NCI-H146 treated with DMSO at 0.1 percent for 48 hours (cell line): ENCODE measurements around the gene GORASP1.

Experiments used
- DNase-seq: peaks from one replicate; lab custom pipeline; 2025; ENCODE audit not compliant: unreplicated experiment; lab: John Stamatoyannopoulos, UW

The GORASP1 gene

DNA sequence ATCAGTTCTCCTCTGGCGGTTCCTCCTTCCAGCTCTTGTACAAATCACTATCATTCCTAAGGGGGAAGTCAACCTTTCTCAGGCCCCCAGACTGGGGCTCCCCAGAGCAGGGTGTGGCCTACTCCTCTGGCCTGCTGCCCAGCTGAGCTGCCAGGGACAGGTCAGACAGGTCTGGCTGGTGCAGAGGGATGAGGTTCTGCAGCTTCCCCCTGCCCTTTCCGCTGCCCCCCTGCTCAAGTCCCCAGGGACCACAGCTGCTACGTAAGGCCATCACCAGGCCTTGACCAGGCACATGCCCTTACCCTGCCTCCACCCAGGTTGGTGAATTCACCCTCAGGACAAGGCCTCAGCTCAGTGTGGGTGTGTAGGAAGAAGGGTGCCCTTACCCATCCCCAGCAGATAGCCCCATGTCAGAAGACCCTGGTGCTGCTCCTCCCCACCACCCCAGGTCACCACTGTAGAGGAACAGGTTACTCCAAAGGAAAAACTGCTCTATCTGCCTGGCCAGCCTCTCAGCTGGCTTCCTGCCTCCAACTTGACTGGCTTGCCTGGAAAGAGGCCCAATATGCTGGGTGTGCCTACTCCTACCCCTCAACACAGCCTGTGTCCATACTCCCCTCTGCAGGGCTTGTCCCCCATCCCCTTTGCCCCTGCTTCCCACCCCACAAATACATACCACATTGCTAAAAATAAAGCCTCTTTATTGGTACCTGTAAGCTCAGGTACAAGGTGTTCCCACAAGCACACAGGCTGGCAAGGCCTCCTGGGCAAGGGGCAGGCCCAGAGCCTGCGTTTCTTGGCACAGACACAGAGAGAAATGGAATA is 34.0 kb upstream of the GORASP1 start:
- no peak for DNase-seq

DNA sequence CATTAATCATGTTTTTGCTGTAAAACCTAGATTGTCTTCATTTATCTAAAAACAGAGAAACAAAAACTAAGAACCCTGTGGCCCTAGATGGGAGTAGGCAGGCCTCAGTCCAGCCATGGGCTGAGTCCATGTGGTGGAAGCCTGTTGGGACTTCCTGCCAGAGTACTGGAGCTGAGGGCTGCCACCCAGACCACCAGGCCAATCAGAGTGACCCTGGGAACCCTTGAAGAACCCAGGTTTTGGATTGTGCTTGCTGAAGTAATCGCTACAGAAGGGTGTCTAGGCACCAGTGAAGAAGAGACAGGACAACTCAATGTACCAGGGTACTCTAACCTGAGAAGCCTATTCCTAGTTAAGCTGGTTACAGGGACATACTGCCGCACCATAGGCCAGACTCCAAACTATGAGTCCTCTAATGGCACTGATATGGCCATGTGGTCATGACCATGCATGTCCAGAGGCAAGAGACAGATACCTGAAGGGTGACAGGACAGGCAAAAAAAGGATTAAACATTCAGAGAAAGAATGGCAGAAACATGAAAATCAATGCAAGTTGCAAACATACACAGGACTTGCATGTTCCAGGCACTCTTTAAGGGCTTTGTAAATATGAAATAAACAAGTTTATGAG is 33.0 kb upstream of the GORASP1 start:
- DNase-seq = no peak

DNA sequence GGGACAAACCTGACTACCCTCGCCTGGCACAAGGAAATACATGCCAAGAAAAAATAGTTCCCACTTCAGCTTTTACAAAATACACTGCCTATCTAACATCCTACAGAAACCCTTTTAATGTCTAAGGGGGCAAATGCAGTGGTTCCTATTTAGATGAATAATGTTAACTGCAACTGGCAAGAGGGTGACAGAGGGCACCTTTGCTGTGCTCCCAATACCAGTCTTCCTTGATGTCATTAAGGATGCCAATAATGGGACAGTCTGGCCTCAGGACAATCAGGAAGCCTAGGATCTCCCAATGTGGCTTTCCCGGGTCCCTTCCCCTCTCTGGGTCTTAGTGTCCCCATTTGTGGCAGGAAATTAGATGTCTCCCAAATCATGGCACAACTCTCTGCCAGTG is 32.0 kb upstream of the GORASP1 start:
- DNase-seq = no peak

DNA sequence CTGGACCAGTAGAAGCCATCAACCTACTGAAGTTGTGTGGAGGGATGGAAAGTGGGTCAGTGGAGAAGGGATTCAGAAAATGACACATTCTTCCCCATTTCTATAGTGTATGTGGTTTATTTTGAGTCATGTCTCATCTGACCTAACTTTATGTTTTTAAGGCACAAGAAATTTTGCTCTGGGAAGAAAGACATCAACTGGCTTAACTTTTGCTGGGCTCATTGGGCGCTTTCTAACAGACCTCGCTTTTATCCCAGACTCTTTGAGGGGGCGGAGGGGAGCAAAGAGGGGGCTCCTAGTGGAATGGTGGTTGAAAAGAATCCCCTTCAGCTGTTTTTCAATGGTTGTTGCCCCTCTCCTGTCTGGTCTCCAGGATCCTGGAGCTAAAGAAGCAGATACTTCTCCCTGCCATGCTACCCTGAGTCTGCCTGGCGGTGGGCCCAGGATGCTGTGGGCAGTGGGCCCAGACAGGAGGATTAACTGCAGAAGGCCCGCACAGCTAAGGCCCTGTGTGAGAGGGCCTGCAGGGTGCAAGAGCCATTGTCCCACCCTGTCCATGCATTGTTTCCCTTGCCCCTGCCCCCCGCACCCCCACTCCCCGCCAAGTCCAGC is 31.5 kb upstream of the GORASP1 start:
- no peak for DNase-seq

DNA sequence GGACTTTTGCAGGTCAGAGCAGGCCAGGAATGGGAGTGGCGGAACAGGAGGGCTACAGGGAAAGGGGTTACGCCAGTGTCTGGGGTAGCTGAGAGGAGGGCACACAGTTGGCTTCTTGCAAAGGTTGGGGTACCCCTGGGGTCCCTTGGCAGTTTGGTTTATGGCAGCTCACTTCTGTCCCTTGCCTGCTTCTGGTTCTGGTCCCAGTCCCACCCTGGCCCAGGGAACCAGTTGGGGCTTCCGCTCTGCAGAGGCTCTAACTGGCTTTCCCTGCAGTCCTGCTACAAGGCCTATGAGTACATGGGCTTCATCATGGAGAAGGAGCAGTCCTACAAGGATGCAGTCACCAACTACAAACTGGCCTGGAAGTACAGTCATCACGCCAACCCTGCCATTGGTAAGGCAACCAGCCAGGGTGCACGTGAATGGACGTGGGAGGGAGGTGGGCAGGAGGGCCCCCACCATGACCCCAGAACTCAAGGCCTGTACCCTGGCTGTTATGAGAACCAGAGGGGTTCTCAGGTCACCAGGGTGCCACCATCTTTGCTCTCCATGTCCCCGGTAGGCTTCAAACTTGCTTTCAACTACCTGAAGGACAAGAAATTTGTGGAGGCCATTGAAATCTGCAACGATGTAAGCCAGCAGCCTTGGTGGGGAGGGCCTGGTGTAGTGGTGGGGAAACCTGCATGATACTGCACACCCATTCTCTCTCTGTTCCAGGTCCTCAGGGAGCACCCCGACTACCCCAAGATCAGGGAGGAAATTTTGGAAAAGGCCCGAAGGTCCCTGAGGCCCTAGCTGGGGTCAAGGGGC is 30.8 kb upstream of the GORASP1 start:
- no peak for DNase-seq

DNA sequence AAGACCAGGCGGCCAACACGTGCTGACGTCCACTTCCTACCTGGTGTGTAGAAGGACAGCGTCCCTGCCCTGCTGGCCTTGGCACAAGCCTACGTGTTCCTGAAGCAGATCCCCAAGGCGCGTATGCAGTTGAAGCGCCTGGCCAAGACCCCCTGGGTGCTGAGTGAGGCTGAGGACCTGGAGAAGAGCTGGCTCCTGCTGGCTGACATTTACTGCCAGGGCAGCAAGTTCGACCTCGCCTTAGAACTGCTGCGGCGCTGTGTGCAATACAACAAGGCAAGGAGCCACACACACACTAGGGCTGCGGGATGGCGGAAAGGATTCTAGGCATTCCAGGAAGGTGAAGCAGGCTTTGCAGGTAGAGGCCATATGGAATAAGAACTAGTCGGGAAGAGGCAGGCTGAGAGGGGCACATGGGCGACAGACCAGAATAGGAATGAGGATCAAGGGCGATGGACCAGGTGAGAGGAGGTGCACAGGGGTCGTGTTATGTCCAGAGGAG is 30.1 kb upstream of the GORASP1 start:
- DNase-seq = no peak

DNA sequence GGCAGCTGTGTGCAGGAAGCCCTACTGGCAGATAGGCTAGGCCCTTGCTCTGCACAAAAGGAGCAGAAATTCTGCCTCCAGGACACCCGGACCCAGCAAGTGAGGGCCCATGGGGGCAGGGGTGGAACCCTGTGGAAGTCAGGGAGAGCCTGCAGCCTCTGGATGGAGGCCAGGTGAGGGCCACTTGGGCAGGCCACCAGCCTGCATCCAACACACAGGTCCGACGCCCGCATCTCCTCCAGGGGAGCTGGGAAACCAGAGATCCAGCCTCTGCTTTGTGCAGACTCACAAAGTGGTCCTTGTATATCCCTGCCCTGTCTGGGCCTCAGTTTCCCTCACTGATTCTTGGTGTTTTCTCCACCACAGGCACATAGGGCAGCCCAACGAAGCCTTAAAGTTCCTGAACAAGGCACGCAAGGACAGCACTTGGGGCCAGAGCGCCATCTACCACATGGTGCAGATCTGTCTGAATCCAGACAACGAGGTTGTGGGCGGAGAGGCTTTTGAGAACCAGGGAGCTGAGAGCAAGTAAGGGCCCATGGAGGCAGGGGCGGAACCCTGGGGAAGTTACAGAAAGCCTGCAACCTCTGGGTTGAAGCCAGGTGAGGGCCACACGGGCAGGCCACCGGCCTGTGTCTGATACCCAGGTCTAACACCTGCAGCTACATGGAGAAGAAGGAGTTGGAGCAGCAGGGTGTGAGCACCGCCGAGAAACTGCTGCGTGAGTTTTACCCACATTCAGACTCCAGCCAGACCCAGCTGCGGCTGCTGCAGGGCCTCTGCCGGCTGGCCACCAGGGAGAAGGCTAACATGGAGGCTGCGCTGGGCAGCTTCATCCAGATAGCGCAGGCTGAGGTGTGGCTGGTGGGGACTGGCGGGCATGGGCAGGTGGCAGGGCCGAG is 29.4 kb upstream of the GORASP1 start:
- no peak for DNase-seq

DNA sequence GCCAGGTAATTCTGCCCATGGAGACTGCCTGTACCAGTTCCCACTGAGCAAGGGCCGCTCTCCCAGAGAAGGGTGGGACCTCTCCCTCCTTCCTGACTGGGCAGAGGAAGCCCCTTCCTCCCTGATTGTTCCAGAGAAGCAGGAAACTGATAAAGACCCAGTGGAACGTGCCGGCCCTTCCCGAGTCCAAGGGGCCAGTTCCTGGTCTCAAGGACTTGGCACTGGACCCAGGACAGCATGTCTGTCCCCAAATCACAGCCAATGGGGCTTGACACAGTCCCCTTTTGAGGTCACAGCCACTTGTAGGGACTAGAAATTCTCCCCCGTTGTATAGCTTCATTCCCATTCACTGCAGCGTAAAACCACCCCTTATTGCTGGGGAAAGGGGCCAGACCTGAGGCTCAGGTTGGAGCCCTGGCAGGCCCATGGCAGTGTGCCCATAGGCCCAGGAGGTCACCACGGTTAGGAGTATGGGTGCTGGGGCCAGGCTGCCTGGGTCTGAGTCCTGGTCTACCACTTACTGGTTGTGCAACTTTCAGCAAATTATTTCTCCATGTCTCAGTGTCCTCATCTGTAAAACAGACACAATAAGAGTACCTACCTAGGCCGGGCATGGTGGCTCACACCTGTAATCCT is 27.9 kb upstream of the GORASP1 start:
- DNase-seq = no peak

DNA sequence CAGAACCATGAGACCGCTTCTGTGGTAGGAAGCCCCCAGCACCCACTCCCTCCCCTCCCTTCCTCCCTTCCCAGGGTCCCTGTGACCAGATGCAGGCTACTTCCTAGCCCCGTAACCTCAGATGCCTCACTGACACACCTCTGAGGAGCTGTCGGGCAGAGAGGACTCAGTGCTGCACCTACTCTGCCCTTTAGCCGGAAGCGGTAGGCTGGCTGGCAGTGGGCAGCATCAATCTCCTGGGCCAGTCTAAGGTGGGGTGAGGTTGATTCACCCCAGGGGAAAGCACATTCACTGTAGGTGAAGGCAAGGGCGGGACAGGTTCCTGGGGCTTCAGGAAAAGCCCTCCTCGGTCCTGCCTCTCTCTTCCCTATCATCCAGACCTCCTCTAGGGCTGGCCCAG is 26.9 kb upstream of the GORASP1 start:
- DNase-seq = no peak

DNA sequence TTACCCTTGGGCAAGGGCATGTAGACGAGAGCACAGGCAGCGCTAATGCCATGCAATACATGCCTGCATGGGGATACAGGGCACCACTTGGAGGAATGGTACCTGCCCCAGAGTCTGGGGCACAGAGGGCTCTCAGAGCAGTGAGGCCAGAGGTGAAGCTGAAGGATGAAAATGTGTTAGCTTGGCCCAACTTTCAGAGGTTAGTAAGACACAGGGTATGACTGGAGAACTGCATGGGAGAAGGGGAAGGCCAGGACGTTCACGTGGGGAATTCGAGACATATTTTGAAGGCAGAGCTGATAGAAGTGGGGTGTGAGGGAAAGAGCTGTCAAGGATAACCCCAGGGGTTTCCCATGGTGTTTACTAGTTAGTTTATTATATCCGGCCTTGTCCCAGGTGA is 26.4 kb upstream of the GORASP1 start:
- DNase-seq = no peak

DNA sequence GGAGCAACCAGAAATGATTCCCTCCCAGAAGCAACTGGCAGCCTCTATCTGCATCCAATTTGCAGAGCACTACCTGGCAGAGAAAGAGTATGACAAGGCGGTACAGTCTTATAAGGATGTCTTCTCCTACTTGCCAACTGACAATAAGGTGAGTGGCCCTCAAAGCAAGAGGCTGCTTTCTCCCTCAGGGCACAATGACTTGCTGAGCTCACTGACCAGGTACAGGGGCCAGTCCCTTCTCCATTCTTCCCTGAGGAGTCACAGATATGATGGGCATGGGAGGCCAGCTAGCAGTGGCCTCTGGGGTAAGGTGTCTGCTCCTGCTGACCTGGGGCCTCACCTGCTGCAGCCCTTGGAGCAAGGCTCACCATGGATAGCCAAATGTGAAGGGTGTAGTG is 25.7 kb upstream of the GORASP1 start:
- DNase-seq = no peak

DNA sequence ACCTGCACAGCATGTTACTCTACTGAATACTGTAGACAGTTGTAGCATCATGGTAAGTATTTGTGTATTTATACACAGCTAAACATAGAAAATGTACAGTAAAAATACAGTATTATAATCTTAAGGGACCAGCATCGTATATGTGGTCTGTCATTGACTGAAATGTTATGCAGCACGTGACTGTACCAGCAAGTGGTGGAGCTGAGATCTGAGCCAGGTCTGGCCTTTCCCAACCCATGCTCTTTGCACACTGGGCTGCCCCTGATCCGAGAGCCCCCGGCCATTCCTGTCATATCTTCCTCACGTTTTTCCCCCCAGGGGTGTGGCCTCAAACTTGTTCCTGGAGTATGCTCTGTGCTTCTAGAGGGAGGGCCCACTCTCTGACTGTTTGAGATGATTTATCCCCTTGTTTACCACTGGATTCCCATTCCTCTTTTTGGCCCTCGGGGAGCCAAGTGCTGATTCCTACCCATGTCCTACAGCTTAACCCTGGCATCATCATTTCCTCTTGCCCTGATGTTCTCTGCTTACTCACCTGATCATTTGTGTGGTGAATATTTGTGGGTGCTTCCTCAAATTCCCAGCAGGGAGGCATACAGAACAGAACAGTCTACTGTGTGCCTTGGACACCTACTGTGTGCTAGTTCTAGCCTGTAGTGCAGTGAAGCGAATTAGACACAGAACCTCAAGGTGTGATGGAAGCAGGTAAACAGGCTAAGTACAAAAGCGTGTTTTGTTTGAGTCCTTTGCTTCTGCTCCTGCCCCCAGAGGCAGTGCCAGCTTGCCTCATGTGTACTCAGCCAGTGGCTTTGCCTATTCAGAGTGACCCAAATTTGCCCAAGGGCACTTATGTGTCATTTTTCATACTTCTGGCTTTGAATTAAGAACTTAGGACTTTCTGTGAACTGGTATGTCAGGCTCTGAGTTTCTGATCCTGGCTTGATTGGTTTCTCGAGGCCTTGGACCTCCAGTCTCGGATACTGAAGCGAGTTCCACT is 25.0 kb upstream of the GORASP1 start:
- DNase-seq = no peak

DNA sequence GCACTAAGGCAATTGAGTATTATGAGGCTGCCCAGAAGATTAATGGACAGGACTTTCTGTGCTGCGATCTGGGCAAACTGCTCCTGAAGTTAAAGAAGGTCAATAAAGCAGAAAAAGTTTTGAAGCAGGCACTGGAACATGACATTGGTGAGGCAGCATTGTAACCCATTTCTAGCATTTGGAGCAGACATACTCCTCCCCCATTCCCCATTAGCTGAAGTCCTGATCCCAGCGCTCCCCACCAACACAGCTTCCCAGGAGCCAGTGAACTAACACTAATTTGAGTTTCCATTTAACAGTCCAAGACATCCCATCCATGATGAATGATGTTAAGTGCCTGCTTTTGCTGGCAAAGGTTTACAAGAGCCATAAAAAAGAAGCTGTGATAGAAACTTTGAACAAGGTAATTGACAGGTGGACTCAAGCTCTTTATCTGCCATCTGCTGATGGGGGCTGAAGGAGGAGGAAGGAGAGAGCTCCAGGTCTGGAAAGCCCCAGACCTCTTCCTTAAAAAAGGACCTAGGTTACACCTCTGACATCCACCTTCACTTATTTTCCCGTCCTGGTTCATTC is 23.4 kb upstream of the GORASP1 start:
- DNase-seq = no peak

DNA sequence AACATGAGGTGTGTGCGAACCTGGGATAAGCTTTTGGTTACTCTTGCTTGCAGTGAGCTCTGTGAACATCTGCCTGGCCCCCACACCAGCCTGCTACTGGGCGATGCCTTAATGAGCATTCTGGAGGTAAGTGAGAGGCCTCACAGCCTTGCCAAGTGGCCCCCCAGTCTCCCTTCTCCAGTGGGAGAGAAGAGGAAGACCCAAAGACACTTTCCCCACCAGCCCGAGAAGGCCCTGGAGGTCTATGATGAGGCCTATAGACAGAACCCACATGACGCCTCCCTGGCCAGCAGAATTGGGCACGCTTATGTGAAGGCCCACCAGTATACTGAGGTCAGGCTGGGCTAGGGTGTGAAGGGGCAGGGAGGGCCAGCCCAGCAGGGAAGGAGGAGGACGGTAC is 22.6 kb upstream of the GORASP1 start:
- DNase-seq = no peak

DNA sequence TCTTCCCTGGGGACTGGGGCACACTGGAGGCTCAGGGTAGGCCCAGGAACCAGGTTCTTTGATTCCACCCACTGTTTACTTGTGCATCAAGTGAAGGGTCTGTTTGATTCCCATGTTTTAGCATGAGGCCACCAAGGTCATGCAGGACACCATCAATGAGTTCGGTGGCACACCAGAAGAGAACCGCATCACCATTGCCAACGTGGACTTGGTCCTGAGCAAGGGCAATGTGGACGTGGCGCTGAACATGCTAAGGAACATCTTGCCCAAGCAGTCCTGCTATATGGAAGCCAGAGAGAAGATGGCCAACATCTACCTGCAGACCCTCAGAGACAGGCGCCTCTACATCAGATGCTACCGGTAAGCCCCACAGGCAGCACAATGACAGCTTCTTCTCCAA is 21.5 kb upstream of the GORASP1 start:
- DNase-seq = no peak

DNA sequence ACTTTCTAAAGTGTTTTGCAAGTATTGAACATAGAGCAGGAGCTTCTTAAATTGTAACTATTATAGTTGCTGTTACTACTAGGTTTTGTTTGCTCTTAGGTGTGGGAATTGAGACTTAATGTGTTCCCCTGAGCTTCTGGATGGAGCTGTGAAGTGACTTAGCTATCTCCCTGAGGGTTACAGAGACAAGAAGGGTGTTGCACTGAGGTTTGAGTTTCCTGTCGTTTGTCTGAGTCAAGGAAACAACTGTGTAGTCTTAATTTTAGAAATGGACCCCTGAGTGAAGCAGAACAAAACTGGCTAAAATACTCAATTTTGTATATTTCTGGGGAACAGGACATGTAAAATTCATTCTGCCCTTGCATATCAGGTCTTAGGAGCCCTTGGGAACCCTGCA is 20.5 kb upstream of the GORASP1 start:
- DNase-seq = no peak

DNA sequence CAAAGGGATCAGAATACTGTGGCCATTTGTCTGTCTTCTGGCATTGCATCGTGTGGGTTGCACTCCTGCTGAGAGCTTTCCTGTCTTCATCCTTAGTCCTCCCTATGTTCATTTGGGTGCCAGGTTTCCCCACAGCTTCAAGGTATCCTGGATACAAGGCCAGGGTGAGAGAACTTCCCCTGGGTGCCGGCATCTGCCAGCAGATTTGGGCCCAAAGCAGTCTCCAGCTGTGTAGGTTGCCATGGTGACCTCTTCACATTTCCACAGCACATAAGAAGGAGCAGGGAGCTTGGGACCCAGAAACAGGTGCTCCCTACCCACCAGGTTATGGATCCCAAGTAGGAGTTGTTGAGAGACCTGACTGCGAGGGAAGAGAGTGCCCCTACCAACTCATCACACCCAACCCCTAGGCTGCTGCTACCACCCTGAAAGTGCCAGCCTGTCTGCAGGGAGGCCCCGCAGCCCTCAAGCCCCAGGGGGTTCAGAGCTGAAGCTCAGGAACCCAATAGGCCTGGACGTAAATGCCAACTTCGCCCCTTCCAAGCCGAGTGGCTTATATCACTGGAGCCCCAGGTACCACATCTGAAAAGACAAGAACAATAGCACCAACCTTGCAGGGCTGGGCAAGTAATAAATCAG is 20.0 kb upstream of the GORASP1 start:
- no peak for DNase-seq

DNA sequence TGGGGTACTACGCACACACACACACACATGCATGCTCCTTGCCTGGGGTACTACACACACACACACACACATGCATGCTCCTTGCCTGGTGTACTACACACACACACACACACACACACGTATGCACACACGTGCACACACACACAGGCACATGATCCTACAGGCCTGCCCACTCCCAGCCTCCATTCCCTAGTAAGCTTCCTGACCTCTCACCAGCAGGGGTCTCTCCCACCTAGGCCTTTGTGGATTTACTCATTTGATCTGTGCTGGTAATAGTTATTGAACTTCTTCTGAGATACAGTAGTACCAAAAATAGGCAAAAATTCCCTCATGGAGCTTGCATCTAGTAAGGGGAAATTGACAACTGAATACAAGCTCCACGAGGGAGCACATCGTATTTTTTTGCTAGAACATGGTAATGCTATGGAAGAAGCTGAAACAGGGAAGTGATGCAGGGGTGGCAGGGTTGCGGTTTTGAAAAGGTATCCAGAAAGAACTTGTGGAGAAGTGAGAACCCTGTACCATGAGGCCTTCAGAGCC is 19.2 kb upstream of the GORASP1 start:
- DNase-seq = no peak
